ENCODE measurements around the gene KCTD5.
"Not testable (repeated sequence)": the region's sequence is repeated elsewhere in the genome, so short reads cannot be mapped to it uniquely, and the experiment has no call there.

KCTD5 gene

DNA sequence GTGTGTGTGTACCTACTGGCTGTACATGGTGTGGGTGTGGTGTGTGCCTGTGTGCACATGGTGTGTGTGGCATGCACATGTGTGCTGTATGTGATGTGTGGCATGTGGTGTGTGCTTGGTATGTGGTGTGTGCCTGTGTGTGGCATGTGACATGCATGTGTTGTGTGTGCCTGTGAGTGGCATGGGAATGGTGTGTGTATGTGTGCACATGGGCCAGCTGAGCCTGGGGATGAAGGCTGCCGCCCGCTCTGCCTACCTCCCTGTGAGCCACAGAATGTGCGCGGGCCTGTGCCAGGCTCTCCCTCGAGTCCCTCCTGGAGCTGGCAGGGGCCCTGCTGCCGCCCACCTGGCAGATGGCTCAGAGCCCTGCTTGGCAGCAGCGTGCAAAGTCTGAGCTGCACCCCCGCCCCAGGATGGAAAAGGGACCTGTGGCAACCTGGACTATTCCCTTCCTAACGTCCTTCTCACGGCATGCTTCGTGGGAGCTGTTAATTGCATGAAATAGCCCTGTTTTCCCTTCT lies 28.4 kb downstream of the KCTD5 start:
- DNase-seq, result no peak

DNA sequence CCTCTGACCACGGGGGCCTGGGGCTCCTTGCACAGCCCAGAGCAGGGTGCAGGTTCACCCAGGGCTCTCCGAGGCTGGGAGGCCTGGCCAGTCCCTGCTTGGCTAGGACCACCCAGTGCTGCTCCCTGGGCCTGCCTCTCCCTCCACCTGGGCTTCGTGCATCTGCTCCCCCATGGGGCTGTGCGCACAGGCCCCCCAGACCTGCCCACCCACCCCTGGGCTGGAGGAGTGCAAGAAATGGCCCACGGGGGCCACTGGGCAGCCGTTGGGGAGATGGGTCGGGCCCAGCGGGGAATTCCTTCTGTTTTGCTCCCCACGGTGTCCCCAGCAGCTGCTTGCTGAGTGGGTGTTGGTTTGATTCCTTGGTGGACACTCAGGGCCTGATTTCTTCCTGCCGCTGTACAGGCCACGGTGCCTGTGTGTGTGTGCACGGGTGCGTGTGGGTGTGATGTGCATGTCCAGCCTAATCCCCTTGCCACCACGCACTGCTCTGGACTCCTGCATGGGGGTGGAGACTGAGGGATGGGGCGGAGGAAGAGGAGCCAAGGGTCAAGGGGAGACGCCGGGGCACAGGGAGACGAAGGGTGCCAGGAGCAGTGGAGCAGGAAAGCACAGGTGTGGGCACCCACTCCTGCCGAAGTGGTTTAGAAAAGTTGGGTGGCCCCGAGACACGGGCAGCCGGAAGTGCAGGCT lies 29.2 kb downstream of the KCTD5 start:
- no peak for DNase-seq

DNA sequence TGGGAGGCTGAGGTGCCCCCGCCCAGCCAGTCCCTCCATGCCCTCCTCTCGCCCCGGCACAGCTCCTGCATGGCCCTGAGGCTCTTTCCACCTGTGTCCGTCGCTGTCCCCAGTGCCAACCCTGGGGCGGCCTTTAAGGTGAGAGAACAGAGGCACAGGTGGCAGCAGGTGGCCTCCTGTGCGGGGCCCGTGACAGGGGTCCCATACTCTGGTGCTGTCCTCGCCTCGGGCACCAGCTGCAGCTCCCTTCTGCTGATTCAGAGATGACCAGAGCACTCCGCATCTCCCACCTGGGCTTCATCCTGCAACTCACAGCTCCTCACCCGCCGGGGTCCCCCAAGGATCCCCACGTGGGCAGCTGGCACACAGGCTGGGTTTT lies 29.7 kb downstream of the KCTD5 start:
- DNase-seq, result no peak

DNA sequence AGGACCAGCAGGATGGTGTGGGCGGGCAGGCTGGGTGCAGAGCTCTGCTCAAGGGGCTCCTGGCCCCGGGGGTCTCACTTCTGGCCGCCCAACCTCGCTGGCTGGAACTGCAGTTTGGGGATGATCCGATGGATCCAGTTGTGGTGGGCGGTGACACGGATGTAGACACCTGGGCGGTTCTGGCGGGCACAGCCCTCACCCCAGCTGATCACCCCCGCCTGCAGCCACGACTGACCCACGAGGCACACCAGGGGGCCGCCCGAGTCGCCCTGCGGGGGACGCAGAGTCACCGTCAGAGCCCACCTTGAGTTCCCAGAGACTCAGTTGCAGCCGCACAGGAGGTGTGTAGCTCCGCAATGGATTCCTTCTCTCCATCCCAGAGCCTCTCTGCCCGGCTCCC lies 30.2 kb downstream of the KCTD5 start:
- DNase-seq, result no peak

DNA sequence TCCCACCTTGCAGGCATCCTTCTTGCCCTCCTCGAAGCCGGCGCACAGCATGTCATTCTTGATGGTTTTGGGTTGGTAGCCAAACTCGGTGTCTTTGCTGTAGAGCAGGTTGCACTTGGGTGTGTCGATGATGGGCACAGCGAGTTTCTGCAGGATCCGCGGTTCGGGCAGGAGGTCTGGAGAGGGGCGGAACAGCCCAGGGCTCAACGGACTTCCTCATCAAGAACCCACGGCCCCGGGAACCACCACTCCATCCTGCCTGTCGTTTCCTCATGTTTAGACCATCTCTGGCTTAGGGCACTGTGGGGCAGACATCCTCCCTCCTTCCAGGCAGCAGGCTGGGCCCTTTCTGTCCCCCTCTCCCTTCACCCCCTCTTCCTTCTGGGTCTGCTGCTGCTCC lies 31.2 kb downstream of the KCTD5 start:
- no peak for DNase-seq

DNA sequence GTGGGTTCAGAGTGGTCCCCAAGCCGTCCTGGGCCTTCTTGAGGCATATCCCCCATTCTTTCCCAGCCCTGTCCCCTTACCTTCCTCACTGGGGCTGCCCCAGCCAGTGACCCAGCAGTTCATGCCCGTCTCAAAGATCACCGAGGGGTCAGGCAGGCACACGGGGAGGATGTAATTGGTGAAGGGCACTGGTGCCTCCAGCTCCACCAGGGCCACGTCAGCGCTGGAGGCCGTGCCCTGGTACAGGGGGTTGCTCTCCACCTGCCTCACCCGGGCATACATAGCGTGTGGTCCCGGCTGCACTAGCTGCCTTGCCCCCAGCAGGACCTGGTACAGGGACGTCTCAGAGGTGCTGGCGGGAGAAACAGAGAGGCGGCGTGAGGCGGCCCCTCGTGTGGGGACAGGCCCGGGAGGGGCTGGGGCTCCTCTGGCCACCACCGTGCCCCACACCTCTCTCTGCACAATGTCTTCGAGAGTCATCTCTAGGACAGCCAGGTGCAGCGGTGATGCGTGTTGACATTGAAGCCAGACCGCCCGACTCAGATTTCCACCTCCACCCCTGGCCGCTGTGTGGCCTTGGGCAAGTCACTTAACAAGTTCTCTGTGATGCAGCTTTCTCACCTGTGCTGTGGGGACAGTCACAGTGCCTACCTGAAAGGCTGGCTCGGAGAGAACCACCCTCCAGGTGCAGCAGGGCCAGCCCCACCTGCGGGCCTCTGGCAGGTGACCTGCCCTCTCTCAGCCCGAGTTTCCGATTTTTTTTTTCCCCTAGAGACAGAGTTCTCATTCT lies 31.9 kb downstream of the KCTD5 start:
- DNase-seq, result no peak

DNA sequence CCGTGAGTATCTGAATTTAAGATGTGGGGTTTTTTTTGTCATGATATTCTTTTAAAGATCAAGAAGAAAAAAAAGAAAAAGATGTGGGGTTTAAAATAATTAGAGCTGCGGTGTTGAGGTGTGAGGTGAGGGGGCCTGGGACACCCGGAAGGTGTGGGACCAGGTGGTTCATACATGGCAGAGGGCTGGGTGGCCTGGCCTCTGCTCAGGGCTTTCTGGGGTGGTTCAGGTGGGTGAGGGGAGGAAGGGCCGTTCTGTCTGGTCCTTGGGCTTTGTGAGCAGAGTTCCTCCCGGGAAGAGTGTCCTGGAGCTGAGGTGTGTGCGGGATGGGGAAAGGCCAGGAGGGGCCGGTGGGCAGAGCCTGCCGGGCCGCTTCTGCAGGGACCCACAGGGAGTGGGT lies 32.7 kb downstream of the KCTD5 start:
- no peak for DNase-seq

DNA sequence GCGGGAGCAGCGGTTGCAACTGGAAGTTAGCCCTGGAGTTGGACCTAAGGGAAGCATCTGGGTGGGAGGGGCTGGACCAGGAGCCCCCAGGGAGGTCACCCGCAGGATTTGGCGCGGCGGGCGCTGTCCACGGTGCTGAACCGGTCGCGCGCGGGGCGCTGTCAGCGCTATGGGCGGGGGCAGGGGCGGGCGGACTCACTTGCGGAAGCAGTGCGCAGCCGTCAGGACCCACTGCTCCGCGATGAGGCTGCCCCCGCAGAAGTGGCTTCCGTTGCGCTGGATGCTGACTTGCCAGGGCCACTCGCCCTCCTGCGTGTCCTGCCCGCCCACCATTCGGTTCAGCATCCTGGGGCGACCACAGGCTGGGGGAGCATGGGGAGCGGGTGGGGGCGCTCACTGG lies 33.2 kb downstream of the KCTD5 start:
- DNase-seq, result no peak

DNA sequence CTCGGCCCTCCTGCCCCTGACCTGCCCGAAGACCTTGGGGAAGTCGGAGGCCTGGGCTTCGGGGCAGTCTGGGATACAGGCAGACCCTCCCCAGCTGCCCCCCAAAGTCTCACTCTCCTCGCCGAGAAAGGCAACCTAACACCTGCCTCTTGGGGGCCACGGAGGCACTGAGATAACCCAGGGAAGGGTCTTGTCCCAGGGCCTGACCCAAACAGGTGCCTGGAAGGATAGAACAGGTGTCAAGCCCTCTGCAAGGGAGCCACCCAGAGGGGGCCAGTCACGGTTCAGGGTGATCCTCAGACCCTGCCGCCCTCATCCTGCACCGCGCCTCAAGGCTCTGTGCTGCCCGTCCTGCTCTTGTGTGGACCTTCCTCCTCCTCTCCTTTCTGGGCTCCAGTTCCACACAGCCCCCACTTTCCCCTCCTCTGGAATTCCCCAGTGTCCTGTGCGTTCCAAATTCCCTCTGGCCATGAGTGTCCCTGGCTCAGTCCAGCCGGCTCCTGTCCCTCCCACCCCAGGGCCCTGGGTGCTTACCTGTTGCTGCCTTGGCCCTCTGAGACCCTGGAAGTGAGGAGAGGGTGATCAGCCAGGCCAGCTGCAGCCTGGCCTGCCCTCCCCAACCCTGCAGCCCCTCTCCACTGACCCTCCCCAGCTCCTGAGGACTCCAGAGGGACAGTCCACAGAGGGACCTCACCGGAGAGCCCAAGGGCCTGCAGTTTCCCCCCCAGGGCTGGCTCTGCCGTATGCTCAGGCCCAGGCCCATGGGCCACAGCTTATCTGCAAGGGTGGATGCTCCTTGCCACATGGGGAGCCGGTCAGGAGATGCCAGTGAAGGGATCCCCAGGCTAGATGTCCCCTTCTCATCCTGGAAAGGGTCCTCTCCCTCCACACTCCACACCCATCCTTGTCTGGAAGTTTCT lies 33.9 kb downstream of the KCTD5 start:
- DNase-seq, result no peak

DNA sequence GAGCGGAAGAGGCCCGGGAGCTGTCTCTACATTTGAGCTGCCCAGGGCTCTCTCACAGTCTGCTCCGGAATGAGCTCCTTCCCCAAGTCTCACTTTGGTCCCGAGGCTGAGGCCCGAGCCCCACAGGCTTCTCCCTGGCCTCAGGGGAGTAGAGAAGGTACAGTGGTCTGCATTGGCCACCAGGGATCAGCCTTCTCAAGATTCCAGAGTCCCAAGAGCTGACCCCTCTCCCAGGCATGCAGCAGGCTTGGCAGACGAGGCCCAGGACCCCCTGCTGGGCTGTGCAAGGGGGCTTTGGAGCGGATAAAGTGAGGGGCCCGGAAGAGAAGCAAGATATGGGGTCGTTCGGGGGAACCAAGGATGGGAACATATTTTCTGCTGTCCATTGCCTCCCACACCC lies 34.6 kb downstream of the KCTD5 start:
- DNase-seq, result peak; percentile 56

DNA sequence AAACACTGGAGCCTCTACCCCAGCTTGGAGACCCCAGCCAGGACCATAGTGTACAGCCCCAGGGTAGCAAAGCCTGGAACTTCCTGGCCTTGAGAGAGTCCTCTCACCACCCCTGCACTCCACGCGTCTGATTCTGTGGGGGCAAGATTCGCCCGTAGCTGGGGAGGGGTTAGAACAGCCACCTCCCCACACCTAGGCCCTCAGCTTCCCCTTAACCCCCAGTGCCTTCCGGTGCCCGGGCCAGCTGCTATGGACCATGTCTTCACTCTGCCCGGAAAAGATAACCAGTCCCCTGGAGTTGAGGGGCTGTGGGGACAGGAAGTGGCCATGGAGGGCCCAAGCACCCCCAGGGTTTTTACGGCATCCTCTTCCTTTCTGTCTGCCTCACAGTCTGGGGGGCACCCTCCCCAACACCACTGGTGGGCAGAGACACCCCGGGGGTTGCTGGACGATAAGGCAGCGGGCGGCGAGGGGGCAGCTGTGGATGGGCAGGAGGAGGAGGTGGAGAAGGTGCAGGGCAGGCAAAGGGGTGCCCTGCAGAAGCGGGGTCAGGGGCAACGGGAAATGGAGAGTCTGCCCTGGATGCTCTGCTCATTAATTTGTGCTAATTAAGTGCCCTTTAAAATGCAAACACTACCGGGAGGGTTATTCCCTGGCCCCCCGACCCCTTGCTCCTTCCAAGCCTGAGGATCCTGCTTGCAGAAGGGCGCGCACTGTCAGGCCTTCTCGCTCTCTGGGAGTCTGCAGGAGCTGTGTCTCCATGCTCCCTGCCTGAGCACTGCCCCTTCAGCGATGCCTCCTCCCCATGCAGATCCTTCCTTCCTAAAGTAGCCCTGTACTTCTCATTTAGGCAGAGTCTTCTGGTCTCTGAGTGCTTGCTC lies 35.3 kb downstream of the KCTD5 start:
- DNase-seq, result no peak

DNA sequence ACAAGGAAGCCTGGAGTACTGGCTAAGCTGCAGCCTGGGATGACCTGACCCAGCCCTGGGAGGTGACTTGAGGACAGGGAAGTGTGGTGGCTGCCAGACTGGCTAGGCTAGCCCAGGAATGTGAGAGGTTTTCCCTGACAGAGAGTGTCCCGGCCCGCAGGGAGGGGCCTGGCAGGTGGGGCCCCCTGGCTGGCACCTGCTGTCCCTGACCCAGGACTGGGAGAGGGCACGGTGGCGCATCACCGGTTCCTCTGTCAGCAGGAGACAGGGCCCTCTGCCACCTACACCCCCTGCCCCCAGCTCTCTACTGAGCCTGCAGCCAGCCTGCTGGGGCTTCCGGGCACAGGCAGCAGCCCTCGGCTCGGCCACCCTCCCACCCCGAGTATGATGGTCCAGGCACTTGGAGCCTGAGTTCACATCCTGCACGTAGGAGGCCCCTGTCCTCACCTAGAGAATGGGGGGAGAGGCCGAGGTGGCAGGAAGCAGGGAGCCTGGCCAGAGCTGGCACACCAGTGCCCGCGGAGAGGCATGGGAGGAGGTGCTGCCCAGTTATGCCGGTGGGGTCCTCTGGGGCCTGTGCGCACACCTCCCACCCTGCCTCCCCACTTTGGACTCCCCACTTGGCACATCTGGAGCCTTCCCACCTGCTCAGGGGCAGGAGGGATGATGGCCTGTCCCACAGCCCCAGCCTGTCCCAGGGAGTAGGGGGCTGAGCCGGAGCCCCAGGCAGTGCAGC lies 37.2 kb downstream of the KCTD5 start:
- DNase-seq, result no peak

DNA sequence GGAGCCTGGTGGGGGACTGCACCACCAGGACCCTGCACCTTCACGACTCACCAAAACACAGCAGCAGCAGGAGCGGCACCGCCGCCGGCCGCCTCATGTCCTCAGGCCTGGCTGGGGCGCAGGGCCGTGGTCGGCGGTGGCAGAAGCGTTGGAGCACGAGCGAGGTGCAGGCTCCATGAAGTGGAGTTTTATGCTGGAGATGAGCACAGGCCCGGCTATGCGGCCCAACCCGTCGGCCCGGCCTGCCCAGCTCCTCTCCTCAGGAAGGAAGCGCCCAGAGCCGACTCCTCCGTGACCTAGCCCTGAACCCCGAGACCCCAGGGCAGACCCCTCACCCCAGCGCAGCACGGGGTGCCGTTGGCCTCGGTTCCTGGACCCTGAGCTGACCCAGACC lies 37.7 kb downstream of the KCTD5 start, which contains the start of gene PRSS27:
Gene PRSS27 (minus strand): TSS at position 161 of the 394 bp plus-strand sequence. CDS start 64 bp downstream, at position 97.
- DNase-seq, result no peak

DNA sequence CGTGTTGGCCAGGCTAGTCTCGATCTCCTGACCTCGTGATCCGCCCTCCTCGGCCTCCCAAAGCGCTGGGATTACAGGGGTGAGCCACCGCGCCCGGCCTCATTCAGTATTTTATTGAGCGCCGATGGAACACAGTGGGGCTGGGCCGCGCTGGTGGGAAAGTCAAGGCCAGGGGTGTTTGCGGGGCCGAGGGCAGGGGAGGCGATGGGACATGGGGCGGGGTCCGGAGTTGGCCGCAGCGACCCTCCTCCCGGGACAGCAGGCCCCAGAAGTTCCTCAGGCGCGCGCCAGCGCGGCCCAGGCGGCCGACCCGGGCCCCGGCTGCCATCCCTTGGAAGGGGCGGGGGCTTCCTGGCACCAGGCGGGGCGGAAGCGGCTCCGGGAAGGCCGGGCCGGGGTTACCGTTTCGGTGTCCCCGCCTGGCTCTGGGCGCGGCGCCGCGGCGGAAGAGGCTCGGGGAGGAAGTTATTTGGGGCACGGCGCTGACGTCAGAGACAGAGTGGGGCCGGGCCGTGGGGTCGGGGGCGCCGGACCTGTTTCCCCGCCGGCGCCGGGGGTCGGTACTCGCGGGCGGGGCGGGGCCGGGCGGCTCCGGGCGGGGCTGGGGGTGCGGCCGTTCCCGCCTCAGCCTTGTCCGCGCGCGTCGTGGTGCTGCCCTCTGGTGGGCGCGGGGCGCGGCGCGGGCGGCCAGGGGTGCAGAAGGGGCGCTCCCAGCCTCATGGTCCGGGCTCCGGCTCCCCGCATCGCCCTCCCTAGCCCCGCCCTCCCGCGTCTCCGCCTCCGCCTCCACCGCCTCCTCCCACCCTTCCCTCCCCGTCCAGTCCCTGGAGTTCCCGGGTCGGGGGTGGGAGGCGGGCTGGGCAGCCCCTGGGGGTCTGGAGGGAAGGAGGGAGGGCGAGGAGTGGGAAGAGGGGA lies 38.7 kb downstream of the KCTD5 start:
- peak; percentile 83 for DNase-seq

DNA sequence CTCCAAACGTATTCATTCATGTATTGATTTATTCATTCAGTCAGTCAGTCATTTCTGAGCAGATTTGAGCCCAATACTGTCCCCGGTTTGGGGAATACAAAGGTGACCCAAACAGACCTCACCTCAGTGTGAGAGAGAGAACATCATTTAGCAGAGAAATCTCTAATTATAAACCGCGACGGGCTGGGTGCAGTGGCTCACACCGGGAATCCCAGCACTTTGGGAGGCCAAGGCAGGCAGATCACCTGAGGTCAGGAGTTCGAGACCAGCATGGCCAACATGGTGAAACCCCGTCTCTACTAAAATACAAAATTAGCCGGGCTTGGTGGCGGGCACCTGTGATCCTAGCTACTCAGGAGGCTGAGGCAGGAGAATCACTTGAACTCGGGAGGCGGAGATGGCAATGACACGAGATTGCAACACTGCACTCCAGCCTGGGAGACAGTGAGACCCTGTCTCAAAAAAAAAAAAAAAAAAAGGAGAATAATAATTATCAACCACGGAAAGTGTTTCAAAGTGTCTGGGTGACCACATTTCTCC lies 39.4 kb downstream of the KCTD5 start:
- DNase-seq, result not testable (repeated sequence)

DNA sequence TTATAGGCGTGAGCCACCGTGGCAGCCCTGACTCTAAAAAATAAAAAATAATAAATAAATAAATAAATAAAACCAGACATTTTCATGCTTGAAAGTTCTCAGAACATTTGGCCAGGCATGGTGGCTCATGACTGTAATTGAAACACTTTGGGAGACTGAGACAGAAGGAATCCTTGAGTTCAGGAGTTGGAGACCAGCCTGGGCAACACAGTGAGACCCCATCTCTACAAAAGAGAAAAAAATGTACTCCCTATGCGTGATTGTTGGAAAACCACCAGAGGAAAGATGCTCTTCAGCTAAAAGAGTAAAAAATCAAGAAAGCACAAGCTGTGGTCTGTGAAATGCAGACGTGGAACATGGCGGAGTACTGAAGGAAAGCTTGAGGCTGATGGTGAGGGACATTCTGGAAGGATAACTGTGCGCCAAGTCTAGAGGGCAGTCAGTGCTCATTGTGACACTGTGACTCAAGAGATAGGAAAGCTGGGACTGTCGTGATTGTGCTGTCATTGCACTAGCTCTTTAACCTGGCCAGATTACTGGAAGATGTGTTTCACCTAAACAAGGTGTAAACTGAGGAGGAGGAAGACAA lies 41.9 kb downstream of the KCTD5 start:
- DNase-seq, result no peak

DNA sequence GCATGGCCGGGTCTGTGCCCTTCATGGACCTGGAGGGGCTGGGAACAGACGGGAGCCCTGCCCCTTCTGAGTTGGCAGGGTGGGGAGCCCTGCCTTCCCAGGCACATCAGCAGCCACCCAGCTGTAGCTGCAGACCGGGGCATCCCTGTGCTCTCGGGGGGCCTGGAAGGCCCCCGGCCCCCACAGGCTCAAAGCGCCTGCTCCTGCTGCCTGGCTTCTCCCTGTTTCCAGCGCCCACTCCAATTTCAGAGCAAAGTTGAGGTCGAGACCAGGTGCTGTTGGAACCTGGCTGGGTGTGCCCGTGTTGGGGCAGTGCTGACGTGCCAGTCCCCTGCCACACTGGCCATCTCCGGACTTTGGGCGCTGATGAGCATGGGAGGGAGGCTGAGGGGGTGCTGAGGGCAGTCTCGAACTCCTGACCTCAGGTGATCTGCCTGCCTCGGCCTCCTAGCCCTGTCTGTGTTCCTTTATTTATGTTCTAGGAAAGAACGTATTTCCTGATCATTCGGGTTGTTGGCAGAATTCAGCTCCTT lies 42.6 kb downstream of the KCTD5 start:
- no peak for DNase-seq

DNA sequence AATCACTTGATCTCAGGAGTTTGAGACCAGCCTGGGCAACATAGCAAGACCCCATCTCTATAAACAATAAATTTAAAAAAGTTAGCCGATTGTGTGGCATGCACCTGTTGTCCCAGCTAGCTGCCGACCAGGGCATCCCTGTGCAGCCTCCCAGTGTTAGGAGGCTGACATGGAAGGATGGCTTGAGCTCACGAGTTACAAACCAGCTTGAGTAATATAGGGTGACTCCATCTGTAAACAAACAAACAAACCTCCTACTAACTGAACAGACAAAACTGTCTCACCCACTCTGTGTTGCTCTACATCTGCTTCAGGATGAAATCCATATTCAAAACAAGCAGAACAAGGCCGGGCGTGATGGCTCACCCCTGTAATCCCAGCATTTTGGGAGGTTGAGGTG lies 44.6 kb downstream of the KCTD5 start:
- no peak for DNase-seq

DNA sequence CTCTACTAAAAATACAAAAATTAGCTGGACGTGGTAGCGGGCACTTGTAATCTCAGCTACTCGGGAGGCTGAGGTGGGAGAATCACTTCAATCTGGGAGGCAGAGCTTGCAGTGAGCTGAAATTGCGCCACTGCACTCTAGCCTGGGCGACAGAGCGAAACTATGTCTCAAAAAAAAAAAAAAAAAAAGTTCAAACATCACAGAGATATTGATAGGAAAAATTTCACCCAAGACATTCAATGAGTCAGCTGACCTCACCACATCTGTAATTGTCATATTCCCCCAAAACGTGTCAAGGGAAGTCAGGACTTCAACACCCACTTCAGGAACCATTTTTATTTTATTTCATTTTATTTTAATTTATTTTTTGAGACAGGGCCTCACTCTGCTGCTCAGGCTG lies 45.7 kb downstream of the KCTD5 start:
- DNase-seq, result no peak
